CMK (cell line): ENCODE measurements around the gene HMGCS1.
"Not testable (repeated sequence)": the region's sequence is repeated elsewhere in the genome, so short reads cannot be mapped to it uniquely, and the experiment has no call there.

Experiments
- DNase-seq: peaks from one replicate; pipeline ENCODE4 v3.0.0-alpha.2; 2010; ENCODE audit warnings: low read depth

HMGCS1 gene

DNA sequence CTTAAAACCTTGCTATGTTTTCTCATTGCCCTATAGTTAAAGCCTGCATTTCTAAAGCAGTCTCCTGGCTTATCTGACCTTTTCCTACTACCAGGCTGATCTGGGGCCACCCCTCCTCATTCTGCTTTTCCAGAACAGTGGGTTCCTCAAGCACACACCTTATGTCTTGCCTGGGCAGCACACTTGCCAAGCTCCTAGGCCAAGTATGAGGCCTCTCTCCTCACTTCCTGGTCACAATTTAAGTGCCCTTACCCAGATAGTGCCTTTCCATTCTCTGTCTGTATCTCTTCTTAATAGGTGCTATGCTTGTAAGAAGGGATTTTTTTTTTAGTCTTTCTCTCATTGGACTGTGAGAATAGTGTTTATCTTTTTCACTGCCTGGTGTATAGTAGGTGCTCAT is 39.7 kb downstream of the HMGCS1 start:
- DNase-seq: no peak

DNA sequence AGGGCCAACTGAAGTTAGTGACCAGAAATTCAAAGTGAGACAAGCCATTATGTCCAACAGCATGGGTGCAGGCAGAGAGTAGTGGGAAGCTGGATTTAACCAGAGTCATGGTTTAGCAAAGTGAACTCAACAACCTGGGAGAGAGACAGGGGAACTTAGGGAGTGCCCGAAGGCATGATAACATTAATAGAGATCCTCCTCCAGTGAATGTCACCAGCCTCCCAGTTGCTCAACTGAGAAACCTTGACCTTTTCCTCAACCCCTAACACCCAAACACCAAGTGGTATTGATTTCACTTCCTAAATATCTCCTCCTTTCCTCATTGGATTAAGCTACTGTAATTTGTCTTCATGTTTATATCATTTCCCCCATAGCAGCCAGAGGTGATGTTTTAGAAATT is 42.6 kb downstream of the HMGCS1 start:
- DNase-seq: no peak

- no peak for DNase-seq
Observed at GRCh38 chr5:43268188-43268820, 44.9 kb downstream of the HMGCS1 start.

DNA sequence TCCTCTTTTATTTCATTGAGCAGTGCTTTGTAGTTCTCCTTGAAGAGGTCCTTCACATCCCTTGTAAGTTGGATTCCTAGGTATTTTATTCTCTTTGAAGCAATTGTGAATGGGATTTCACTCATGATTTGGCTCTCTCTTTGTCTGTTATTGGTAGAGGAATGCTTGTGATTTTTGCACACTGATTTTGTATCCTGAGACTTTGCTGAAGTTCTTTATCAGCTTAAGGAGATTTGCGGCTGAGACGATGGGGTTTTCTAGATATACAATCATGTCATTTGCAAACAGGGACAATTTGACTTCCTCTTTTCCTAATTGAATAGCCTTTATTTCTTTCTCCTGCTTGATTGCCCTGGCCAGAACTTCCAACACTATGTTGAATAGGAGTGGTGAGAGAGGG is 50.9 kb downstream of the HMGCS1 start:
- DNase-seq: not testable (repeated sequence)

DNA sequence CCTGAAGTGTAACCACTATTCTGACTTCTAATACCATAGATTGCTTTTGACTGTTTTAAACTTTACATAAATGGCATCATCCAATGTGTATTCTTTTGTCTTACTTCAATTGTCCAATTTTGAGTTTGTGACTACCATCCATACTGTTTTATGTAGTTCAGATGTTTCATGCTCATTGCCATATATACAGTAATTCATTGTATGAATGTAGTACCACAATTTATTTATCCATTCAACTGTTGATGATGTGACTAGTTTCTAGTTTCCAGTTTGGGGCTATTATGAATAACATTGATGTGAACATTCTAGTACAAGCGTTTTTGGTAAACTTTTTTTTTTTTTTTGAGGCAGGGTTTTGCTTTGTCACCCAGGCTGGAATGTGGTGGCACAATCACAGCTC is 55.1 kb downstream of the HMGCS1 start:
- no peak for DNase-seq

GRCh38 chr5:43256261-43256966 is 56.8 kb downstream of the HMGCS1 start:
- DNase-seq: no peak

DNA sequence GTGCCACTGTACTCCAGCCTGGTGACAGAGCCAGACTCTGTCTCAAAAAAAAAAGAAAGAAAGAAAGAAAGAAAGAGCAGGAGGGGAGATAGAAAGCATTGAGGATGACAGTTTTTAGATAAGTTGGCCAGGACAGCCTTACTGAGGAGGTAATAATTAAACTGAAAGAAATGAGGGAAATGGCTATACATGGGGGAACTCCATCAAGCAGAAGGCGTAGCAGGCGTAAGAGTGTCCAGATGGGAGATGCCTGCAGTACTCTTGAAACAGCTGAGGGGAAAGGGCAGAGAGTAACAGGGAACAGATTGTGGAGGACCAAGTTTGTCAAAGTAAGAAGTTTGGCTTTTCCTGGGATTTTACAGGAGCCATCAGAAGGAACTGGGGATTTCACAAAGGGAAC is 57.5 kb downstream of the HMGCS1 start:
- DNase-seq: no peak

- no peak for DNase-seq
Observed at GRCh38 chr5:43251754-43252153, 61.5 kb downstream of the HMGCS1 start.

- no peak for DNase-seq
Observed at GRCh38 chr5:43245724-43246385, 67.4 kb downstream of the HMGCS1 start.

DNA sequence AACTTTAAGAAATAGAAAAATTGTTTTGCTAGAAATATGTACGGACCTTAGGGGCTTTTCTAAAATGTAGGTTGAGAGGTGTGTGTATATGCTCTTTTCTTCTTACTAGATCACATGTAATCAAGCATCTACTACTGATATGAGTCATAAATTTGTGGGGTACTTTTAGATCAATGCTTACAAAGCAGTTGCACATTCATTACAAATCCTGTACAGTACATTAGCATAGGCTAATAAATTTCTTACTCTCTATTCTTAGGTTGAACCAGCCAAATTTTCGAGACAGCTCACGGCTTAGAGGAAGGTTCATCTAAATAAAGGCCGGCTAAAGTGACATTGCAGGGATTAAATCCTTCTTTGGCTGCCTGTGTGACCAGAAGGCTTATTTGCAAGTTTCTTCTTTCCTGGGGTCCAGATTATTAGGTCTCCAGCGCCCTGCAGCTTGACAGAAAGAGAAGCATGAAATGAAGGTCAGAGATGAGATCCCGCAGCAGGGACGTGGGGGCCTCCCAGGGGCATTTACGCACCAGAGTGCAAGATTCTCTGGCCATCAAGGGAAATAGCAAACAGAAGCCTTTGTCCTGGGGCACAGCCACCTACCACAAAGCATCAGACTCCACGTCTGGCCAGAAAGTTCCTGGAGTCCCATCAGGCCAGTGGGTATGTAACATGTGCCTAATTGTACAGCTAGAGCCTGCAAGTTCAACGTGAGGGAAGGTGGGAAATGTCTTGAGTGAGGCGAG is 68.2 kb downstream of the HMGCS1 start:
- no peak for DNase-seq

- DNase-seq: no peak
Observed at GRCh38 chr5:43243270-43243669, 69.9 kb downstream of the HMGCS1 start.

DNA sequence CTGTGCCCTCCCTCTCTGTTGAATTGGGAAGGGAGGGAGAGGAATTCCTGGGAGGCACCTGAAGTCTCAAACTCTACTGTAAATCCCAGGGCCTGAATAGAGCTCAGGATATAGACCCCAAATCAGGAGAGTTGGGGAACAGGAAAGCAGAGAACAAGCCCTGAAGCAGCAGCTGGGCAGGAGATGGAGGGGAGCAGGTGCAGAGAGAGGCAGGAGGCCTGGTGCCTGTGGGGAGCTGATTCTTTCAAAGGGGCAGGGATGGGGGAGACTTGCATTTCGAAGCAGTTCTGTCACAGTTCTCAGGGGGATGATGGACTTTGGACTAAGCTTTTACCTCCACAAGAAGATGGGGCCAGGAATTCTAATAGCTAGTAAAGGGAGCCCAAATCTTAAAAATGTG is 71.0 kb downstream of the HMGCS1 start:
- DNase-seq: no peak
